SK-N-SH treated with all-trans-retinoic acid at 6 μM for 48 hours (cell line): Measurements from ENCODE around the gene YY2.

Experiments
- ATAC-seq: fragments of 200-7000 bp; cut with Tn5 transposase; 3 replicates; pipeline ENCODE4 v1.9.1; 2020; ENCODE audit warnings: mild to moderate bottlenecking, moderate library complexity
- ARNTL ChIP-seq: fragments of 450-650 bp; formaldehyde crosslinking; IDR thresholded peaks from 2 replicates; pipeline ENCODE4 v1.5.0; 2020; ENCODE audit warnings: low read depth, mild to moderate bottlenecking, moderate library complexity, borderline replicate concordance
- BACH2 ChIP-seq: fragments of 250-450 bp; sonication (Bioruptor Pico); IDR thresholded peaks from 2 replicates; pipeline ENCODE4 v1.9.0; 2021; ENCODE audit warnings: mild to moderate bottlenecking, borderline replicate concordance
- CSDC2 ChIP-seq: fragments of 250-450 bp; sonication (Bioruptor Pico); IDR thresholded peaks from 2 replicates; pipeline ENCODE4 v1.5.0; 2020; ENCODE audit warnings: mild to moderate bottlenecking, moderate library complexity
- ESRRG ChIP-seq: fragments of 250-450 bp; sonication (Bioruptor Pico); IDR thresholded peaks from 2 replicates; pipeline ENCODE4 v1.6.1; 2021; ENCODE audit warnings: mild to moderate bottlenecking
- GLIS3 ChIP-seq: fragments of 250-450 bp; sonication (Bioruptor Pico); IDR thresholded peaks from 2 replicates; pipeline ENCODE4 v1.5.0; 2020; ENCODE audit warnings: mild to moderate bottlenecking, moderate library complexity
- ISL1 ChIP-seq: fragments of 250-450 bp; sonication (Bioruptor Pico); IDR thresholded peaks from 2 replicates; pipeline ENCODE4 v2.1.2; 2022; ENCODE audit warnings: mild to moderate bottlenecking, moderate library complexity
- OSR1 ChIP-seq: fragments of 250-450 bp; sonication (Bioruptor Pico); IDR thresholded peaks from 2 replicates; pipeline ENCODE4 v1.8.0; 2022; ENCODE audit warnings: moderate library complexity, mild to moderate bottlenecking, inconsistent platforms
- PPARA ChIP-seq: fragments of 250-450 bp; sonication (Bioruptor Pico); IDR thresholded peaks from 2 replicates; pipeline ENCODE4 v1.5.0; 2020; ENCODE audit warnings: mild to moderate bottlenecking, borderline replicate concordance
- RARB ChIP-seq: fragments of 250-450 bp; sonication (Bioruptor Pico); IDR thresholded peaks from 2 replicates; pipeline ENCODE4 v1.8.0; 2021; ENCODE audit warnings: mild to moderate bottlenecking, moderate library complexity
- SNAI2 ChIP-seq: fragments of 250-450 bp; sonication (Bioruptor Pico); IDR thresholded peaks from 2 replicates; pipeline ENCODE4 v1.5.0; 2020; ENCODE audit warnings: mild to moderate bottlenecking, moderate library complexity
- TCF4 ChIP-seq: fragments of 250-450 bp; sonication (Bioruptor Pico); IDR thresholded peaks from 2 replicates; pipeline ENCODE4 v1.8.0; 2021; ENCODE audit warnings: mild to moderate bottlenecking, moderate library complexity, borderline replicate concordance
- TOX ChIP-seq: fragments of 250-450 bp; sonication (Bioruptor Pico); IDR thresholded peaks from 2 replicates; pipeline ENCODE4 v1.8.0; 2021; ENCODE audit warnings: mild to moderate bottlenecking, moderate library complexity, borderline replicate concordance
- ZC3H10 ChIP-seq: fragments of 250-450 bp; sonication (Bioruptor Pico); IDR thresholded peaks from 2 replicates; pipeline ENCODE4 v1.5.1; 2021; ENCODE audit warnings: mild to moderate bottlenecking, moderate library complexity
- ZFP3 ChIP-seq: fragments of 250-450 bp; sonication (Bioruptor Pico); IDR thresholded peaks from 2 replicates; pipeline ENCODE4 v1.5.0; 2020; ENCODE audit warnings: mild to moderate bottlenecking, moderate library complexity
- ZFP30 ChIP-seq: fragments of 450-650 bp; formaldehyde crosslinking; IDR thresholded peaks from 2 replicates; pipeline ENCODE4 v1.5.0; 2022; ENCODE audit warnings: mild to moderate bottlenecking, moderate library complexity
- ZNF565 ChIP-seq: fragments of 450-650 bp; formaldehyde crosslinking; conservative IDR thresholded peaks from 2 replicates; pipeline ENCODE4 v1.5.0; 2020; ENCODE audit warnings: low read depth, mild to moderate bottlenecking, moderate library complexity
- ZNF70 ChIP-seq: fragments of 450-650 bp; formaldehyde crosslinking; IDR thresholded peaks from 2 replicates; pipeline ENCODE4 v1.5.0; 2020; ENCODE audit warnings: mild to moderate bottlenecking, moderate library complexity
- ZNF8 ChIP-seq: fragments of 450-650 bp; formaldehyde crosslinking; IDR thresholded peaks from 2 replicates; pipeline ENCODE4 v1.5.0; 2020; ENCODE audit warnings: mild to moderate bottlenecking, moderate library complexity
- TF ChIP-seq, protein P1 (sequence below): fragments of 250-450 bp; sonication (Bioruptor Pico); IDR thresholded peaks from 2 replicates; pipeline ENCODE4 v1.8.0; 2021; ENCODE audit warnings: low read depth, mild to moderate bottlenecking, moderate library complexity, borderline replicate concordance
- TF ChIP-seq, protein P2 (sequence below): fragments of 250-450 bp; sonication (Bioruptor Pico); IDR thresholded peaks from 2 replicates; pipeline ENCODE4 v1.8.0; 2020; ENCODE audit warnings: mild to moderate bottlenecking, moderate library complexity, borderline replicate concordance
- TF ChIP-seq, protein P3 (sequence below): fragments of 250-450 bp; sonication (Bioruptor Pico); IDR thresholded peaks from 2 replicates; pipeline ENCODE4 v1.5.1; 2021; ENCODE audit warnings: mild to moderate bottlenecking, moderate library complexity
- TF ChIP-seq, protein P4 (sequence below): fragments of 250-450 bp; sonication (Bioruptor Pico); IDR thresholded peaks from 2 replicates; pipeline ENCODE4 v1.5.1; 2020; ENCODE audit warnings: low read depth, mild to moderate bottlenecking, moderate library complexity

Gene YY2

DNA sequence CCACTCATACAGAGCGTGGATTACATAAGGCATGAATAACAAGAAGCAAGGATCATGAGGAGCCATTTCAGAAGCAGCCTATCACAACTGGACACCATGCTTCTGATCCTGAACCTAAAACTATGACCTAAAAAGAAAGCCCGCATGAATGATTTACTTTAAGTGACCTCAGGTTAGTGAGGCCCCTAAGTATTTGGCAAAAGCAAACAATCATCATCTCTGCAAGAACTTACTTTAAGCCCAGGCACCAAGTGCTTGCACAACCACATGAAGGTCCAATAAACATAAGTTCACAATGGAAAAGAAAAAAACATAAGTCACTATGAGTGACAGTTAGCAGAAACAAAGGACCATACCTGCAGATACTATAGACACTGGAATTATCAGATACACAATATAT is 24.3 kb upstream of the YY2 start:
- TF ChIP-seq RARB (no peak), SNAI2 (CRISPR knock-in tag) (no peak), ZNF8 (CRISPR knock-in tag) (no peak), CSDC2 (CRISPR knock-in tag) (no peak)
- no peak for ATAC-seq

DNA sequence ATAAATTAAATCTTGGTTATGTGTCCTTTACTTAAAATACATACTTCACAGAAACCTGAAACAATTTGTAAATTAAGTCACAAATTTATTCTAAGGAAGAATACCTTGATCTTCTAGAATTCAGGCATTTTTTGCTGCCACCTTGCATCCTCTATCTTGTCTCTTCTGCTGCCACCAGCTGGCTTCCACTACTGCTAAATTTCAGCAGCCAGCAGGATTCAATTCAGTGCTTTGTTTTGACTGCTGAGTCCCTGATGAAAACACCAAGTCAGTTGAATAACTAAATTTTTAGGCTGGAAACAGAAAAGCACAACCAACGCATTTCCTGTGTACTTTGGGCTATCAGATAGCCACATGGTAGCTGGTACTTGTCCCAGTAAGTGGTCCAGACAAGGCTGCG is 18.7 kb upstream of the YY2 start:
- ATAC-seq = no peak

DNA sequence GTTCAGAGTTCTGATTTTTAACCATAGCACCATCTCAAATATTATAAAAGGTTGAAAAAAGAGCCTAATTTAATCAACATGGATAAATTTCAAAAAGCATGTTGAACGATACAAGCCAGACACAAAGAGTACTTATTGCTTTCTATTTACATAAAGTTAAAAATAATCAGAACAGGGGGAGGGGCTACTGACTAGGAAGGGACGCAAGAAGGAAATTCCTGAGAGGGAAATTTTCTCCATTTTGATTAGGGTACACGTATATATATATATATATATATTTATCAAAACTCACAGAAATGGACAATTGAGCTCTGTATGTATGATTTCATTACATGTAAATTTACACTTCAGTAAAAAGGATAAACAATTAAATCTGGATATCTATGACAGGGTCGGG is 16.9 kb upstream of the YY2 start:
- peak; percentile 10; the same call in 2 of the 3 replicates for ATAC-seq
- TF ChIP-seq GLIS3 (CRISPR knock-in tag) (no peak), OSR1 (no peak), ZC3H10 (CRISPR knock-in tag) (no peak), ZNF565 (CRISPR knock-in tag) (no peak), ZNF8 (CRISPR knock-in tag) (no peak), ISL1 (CRISPR knock-in tag) (no peak), ZFP3 (CRISPR knock-in tag) (no peak), TOX (CRISPR knock-in tag) (no peak), ZFP30 (CRISPR knock-in tag) (no peak), ARNTL (CRISPR knock-in tag) (no peak), PPARA (no peak), RARB (no peak), SNAI2 (CRISPR knock-in tag) (no peak), BACH2 (CRISPR knock-in tag) (no peak), ESRRG (CRISPR knock-in tag) (no peak)
- TF ChIP-seq, protein P1, sequence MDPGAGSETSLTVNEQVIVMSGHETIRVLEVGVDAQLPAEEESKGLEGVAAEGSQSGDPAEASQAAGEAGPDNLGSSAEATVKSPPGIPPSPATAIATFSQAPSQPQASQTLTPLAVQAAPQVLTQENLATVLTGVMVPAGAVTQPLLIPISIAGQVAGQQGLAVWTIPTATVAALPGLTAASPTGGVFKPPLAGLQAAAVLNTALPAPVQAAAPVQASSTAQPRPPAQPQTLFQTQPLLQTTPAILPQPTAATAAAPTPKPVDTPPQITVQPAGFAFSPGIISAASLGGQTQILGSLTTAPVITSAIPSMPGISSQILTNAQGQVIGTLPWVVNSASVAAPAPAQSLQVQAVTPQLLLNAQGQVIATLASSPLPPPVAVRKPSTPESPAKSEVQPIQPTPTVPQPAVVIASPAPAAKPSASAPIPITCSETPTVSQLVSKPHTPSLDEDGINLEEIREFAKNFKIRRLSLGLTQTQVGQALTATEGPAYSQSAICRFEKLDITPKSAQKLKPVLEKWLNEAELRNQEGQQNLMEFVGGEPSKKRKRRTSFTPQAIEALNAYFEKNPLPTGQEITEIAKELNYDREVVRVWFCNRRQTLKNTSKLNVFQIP (CRISPR knock-in tag) = no peak
- TF ChIP-seq, protein P2, sequence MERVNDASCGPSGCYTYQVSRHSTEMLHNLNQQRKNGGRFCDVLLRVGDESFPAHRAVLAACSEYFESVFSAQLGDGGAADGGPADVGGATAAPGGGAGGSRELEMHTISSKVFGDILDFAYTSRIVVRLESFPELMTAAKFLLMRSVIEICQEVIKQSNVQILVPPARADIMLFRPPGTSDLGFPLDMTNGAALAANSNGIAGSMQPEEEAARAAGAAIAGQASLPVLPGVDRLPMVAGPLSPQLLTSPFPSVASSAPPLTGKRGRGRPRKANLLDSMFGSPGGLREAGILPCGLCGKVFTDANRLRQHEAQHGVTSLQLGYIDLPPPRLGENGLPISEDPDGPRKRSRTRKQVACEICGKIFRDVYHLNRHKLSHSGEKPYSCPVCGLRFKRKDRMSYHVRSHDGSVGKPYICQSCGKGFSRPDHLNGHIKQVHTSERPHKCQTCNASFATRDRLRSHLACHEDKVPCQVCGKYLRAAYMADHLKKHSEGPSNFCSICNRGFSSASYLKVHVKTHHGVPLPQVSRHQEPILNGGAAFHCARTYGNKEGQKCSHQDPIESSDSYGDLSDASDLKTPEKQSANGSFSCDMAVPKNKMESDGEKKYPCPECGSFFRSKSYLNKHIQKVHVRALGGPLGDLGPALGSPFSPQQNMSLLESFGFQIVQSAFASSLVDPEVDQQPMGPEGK (CRISPR knock-in tag) = no peak

More for the DNA sequence above, 18.7 kb upstream of the YY2 start:
- TF ChIP-seq OSR1 (no peak), ZNF70 (CRISPR knock-in tag) (no peak), ZFP3 (CRISPR knock-in tag) (no peak)
- TF ChIP-seq, protein P3, sequence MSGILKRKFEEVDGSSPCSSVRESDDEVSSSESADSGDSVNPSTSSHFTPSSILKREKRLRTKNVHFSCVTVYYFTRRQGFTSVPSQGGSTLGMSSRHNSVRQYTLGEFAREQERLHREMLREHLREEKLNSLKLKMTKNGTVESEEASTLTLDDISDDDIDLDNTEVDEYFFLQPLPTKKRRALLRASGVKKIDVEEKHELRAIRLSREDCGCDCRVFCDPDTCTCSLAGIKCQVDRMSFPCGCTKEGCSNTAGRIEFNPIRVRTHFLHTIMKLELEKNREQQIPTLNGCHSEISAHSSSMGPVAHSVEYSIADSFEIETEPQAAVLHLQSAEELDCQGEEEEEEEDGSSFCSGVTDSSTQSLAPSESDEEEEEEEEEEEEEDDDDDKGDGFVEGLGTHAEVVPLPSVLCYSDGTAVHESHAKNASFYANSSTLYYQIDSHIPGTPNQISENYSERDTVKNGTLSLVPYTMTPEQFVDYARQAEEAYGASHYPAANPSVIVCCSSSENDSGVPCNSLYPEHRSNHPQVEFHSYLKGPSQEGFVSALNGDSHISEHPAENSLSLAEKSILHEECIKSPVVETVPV (CRISPR knock-in tag) = no peak

DNA sequence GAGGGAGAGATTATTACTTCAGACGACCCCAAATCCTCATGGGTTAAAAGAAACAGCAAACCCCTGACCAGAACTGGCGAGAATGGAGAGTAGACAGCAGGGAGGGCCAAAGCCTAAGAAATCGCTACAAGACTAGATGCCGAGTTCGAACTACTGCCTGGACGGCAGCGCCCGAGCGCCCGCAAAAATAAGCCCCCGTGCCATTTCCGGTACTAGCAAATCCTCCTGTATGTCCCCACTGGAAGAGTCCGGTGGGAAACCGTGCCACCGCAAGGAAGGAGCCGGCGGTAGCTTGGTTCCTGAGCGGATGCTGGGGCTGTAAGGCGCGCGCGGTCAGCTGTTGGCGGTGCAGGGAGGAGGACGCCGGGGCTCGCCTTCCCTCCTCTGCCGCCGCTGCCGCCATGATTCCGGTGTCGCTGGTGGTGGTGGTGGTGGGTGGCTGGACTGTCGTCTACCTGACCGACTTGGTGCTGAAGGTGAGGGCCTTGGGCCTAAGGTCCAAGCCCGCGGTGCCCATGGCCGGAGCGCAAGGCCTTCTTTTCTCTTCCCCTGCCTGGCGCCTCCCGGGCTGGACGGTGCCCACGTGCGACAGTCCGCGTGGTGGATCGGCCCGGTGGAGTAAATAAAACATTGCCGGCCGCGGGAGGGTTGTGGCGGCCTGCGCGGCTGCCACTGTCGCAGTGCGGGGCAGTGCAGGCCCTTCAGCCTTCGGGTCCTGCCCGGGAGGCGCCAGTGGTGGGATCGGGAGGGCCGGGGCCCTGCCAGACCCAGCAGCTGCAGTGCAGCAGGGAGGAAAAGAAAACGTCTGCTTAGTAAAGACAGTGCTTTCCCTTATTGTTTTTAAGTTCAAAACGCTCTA is 16.2 kb upstream of the YY2 start, which contains the start of gene MBTPS2:
Gene MBTPS2, plus strand, starts transcription at position 284 of the 859 bp plus-strand sequence. Its CDS starts 118 bp downstream, at position 402.
- peak; percentile 94 for ATAC-seq
- TF ChIP-seq, protein P1 (CRISPR knock-in tag) = 0 out of 2 replicates have a peak, but pooled peaks have one; percentile 60
- TF ChIP-seq TOX (CRISPR knock-in tag) = no peak

DNA sequence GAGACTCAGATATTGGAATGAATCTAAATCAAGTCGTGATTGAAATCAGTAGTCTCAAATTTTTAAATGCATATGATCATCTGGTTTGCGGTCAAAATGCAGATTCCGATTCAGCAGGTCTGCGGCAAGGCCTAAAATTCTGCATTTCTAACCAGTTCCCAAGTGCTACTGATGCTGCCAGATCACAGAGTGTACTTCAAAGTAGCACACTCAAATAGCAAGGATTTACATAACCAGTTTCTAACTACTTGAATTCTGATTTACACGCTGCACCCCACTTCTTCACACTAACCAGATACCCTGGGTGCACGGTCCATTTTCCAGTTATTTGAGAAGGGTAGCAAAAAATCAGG is 15.6 kb upstream of the YY2 start:
- ATAC-seq = peak; percentile 13; the same call in 2 of the 3 replicates
- TF ChIP-seq ZNF70 (CRISPR knock-in tag) = no peak
- no peak for TF ChIP-seq ZFP3 (CRISPR knock-in tag)
- no peak for TF ChIP-seq TCF4 (CRISPR knock-in tag)
- TF ChIP-seq RARB = no peak
- TF ChIP-seq ISL1 (CRISPR knock-in tag) = no peak
- TF ChIP-seq, protein P2 (CRISPR knock-in tag) = no peak
- TF ChIP-seq SNAI2 (CRISPR knock-in tag) = no peak
- no peak for TF ChIP-seq ZNF565 (CRISPR knock-in tag)
- TF ChIP-seq, protein P4, sequence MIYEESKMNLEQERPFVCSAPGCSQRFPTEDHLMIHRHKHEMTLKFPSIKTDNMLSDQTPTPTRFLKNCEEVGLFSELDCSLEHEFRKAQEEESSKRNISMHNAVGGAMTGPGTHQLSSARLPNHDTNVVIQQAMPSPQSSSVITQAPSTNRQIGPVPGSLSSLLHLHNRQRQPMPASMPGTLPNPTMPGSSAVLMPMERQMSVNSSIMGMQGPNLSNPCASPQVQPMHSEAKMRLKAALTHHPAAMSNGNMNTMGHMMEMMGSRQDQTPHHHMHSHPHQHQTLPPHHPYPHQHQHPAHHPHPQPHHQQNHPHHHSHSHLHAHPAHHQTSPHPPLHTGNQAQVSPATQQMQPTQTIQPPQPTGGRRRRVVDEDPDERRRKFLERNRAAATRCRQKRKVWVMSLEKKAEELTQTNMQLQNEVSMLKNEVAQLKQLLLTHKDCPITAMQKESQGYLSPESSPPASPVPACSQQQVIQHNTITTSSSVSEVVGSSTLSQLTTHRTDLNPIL (CRISPR knock-in tag) = no peak
- TF ChIP-seq GLIS3 (CRISPR knock-in tag) = no peak
